ENCODE measurements around the gene UPK3B. TPM values are rescaled to one million over a fixed set of nuclear protein-coding genes. Genes with fewer than 3 reads are reported as not detected.
"Not testable (repeated sequence)": the region's sequence is repeated elsewhere in the genome, so short reads cannot be mapped to it uniquely, and the experiment has no call there.

Gene UPK3B
- total RNA-seq, 1 donor from 2014 or later = 0.49 TPM

DNA sequence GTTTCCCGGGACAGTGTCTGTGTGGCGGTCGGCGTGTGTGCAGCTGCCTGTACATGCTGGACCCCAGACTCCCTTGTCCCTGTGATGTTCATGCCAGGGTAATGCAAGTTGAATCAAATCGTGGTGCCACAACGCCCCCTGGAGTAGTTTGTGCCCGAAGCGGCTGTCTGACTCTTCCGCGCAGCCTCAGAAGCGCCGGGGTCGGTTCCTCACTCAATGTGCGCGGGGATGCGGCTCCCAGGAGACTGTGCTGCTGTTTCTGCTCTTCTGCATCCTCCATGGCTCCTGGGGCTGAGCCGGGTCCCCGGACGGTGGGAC lies 10.5 kb upstream of the UPK3B start:
- H3K9me3 ChIP-seq (replicated peaks); H3K4me1 ChIP-seq; H3K27me3 ChIP-seq (ENCODE audit: low read depth); intact Hi-C loops (cut with micrococcal nuclease); DNase-seq; H3K27ac ChIP-seq (replicated peaks); H3K4me3 ChIP-seq; H3K36me3 ChIP-seq: not testable (repeated sequence)

DNA sequence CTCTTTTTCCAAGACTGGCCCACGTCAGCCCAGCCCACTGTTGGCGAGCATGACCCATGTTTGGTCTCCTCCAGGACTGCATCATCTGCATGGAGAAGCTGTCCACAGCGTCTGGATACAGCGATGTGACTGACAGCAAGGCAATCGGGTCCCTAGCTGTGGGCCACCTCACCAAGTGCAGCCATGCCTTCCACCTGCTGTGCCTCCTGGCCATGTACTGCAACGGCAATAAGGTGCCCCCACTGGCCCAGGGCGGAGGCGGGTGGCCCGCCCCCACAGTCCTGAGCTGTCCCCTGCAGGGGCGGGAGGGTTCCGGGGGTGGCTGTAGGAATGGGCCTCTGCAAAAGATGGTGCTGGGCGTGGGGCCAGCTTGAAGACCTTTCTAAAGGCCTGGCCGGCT lies 8.1 kb upstream of the UPK3B start:
- H3K36me3 ChIP-seq; H3K9me3 ChIP-seq (replicated peaks); intact Hi-C loops (cut with micrococcal nuclease); H3K4me3 ChIP-seq; DNase-seq; H3K27me3 ChIP-seq (ENCODE audit: low read depth); H3K27ac ChIP-seq (replicated peaks); H3K4me1 ChIP-seq: not testable (repeated sequence)

DNA sequence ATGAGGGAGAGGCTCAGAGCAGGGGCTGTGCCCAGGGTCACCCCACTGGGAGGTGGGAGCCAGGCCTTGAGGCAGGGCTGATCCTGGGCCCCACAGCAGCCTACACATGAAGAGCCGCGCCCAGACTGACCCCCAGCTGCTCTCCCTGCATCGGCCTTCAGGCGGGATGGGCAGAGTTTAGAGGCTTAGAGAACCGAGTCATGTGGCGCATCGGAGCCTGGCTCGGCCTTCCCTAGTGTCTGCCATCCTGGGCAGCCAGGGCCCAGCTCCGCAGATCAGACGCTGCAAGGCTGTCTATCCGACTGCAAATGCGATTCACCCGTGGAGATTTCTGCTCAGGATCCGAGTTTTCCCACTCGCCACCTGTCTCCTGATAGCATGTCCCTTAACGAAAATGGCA lies 7.5 kb upstream of the UPK3B start:
- H3K4me1 ChIP-seq; intact Hi-C loops (cut with micrococcal nuclease); H3K27ac ChIP-seq (replicated peaks); H3K27me3 ChIP-seq (ENCODE audit: low read depth); H3K9me3 ChIP-seq (replicated peaks); DNase-seq; H3K4me3 ChIP-seq: not testable (repeated sequence)
- peaks cover 10% of the 10 kb centered on the region for H3K36me3 ChIP-seq

DNA sequence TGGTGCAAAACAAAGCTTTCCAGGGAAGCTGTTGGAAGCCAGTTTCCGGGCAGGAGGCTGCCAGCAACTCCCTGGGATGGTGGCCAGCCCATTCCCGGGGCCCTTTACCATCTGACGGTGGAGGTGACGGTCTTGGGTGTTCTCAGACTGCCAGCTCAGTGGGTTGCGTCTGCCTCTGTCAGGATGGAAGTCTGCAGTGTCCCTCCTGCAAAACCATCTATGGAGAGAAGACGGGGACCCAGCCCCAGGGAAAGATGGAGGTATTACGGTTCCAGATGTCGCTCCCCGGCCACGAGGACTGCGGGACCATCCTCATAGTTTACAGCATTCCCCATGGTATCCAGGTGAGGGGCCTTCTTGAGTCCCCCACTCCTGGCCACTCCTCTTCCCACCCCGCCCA lies 7.1 kb upstream of the UPK3B start:
- DNase-seq; H3K9me3 ChIP-seq (replicated peaks); intact Hi-C loops (cut with micrococcal nuclease); H3K4me1 ChIP-seq; H3K27ac ChIP-seq (replicated peaks); H3K27me3 ChIP-seq (ENCODE audit: low read depth); H3K4me3 ChIP-seq: not testable (repeated sequence)
- peaks cover 10% of the 10 kb centered on the region for H3K36me3 ChIP-seq

DNA sequence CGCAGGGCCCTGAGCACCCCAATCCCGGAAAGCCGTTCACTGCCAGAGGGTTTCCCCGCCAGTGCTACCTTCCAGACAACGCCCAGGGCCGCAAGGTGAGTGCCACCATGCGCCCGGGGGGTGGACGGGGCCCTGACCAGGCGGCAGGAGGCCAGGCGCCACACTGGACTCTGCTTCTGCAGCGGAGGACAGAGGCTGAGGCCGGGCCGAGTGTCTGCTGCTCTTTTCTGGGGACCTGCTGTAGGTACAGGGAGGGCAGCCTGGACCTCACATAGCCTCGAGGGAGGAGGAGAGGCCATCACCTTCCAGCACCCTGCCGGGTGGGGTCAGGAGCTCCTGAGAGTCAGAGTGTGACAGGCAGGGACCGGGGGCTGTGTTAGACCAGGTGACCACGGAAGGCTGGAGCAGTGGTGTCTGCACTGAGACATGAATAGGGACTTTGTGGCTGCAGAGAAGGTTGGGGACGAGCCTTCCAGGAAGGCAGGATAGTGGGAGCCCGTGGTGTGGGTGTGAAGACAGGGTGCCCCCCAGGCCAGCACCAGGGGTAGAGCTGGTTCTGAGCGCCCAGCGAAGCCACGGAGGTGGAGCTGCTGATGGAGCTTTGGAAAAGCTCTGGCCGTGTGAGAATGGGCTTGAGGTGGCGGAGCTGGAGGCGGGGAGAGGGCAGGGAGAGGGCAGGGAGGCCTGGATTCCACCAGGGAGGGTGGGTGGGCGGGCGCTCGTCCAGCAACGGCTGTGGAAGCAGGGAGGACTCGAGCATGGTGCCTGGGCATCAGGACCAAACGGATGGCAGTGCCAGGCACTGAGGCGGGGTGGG lies 5.8 kb upstream of the UPK3B start:
- H3K27ac ChIP-seq (replicated peaks); DNase-seq; H3K4me3 ChIP-seq; intact Hi-C loops (cut with micrococcal nuclease); H3K27me3 ChIP-seq (ENCODE audit: low read depth); H3K9me3 ChIP-seq (replicated peaks); H3K4me1 ChIP-seq: not testable (repeated sequence)
- peaks cover 10% of the 10 kb centered on the region for H3K36me3 ChIP-seq

DNA sequence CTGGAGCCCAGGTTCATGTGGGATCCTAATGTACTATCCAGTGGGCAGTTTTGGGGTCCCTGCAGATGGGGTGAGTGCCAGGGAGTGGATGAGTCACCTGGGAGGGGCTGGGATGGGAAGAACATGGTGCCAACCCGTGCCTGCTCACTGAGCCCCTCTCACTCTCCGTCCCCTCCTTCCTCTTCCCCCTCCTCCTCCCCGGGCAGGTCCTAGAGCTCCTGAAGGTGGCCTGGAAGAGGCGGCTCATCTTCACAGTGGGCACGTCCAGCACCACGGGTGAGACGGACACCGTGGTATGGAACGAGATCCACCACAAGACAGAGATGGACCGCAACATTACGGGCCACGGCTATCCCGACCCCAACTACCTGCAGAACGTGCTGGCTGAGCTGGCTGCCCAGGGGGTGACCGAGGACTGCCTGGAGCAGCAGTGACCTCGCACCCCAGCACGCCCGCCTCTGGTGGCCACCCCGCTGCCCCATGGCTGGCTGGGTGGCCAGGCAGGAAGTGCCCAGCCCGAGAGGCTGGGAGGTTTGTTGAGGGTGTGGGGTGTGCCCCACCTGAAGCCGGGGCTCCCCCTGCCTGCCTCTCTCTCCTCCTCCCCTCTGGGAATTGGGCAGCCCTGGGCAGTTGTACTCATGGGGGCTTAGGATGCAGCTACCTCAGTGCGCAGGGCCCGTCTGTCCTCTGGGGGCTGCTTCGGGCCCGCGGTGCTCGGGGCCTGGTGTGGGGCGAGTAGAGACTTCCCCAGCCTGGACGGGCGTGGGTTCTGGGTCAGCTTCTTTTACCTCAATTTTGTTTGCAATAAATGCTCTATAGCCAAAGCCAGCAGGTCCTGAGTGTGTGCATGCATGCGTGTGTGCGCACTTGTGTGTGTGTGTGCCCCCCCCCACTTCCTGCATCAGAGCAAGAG lies 4.9 kb upstream of the UPK3B start:
- no peak overlapping the region for H3K4me3 ChIP-seq
- peaks cover 4% of the 10 kb centered on the region for H3K4me1 ChIP-seq
- intact Hi-C loops (cut with micrococcal nuclease) = no loop called here

DNA sequence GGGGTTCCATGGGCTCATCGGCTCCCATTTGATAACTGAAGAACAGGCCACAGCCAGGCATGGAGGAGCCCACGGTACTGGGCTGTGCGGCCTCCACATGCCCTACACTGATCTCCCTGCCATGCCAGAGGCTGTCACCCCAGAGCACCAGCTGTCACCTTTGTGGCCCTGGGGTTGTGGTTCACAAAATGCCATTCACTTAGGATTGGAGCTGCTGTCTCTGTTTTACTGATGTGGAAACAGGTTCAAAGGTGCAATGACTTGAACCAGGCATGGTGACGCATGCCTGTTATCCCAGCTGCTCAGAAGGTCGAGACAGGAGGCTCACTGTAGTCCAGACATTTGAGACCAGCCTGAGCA lies 4.3 kb upstream of the UPK3B start:
- Histone ChIP-seq H3K36me3 (peaks cover 10% of the 10 kb centered on the region), H3K9me3 (replicated peaks) (no peaks in the 10 kb centered on the region), H3K27me3 (ENCODE audit: low read depth) (no peaks in the 10 kb centered on the region), H3K27ac (replicated peaks) (no peak overlapping the region), H3K4me1 (peaks cover 6% of the 10 kb centered on the region), H3K4me3 (no peak overlapping the region)
- TF ChIP-seq, protein P1, sequence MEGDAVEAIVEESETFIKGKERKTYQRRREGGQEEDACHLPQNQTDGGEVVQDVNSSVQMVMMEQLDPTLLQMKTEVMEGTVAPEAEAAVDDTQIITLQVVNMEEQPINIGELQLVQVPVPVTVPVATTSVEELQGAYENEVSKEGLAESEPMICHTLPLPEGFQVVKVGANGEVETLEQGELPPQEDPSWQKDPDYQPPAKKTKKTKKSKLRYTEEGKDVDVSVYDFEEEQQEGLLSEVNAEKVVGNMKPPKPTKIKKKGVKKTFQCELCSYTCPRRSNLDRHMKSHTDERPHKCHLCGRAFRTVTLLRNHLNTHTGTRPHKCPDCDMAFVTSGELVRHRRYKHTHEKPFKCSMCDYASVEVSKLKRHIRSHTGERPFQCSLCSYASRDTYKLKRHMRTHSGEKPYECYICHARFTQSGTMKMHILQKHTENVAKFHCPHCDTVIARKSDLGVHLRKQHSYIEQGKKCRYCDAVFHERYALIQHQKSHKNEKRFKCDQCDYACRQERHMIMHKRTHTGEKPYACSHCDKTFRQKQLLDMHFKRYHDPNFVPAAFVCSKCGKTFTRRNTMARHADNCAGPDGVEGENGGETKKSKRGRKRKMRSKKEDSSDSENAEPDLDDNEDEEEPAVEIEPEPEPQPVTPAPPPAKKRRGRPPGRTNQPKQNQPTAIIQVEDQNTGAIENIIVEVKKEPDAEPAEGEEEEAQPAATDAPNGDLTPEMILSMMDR (IDR thresholded peaks at IDR 0.05; ENCODE audit: borderline replicate concordance) = no peak
- intact Hi-C loops (cut with micrococcal nuclease) = no loop called here
- no peak for DNase-seq

More for the DNA sequence above, 4.9 kb upstream of the UPK3B start:
- no peaks in the 10 kb centered on the region for H3K9me3 ChIP-seq (replicated peaks)
- no peak overlapping the region for H3K27ac ChIP-seq (replicated peaks)
- no peaks in the 10 kb centered on the region for H3K27me3 ChIP-seq (ENCODE audit: low read depth)
- TF ChIP-seq, protein P1 (IDR thresholded peaks at IDR 0.05; ENCODE audit: borderline replicate concordance) = no peak
- H3K36me3 ChIP-seq = peaks cover 10% of the 10 kb centered on the region
- no peak for DNase-seq

DNA sequence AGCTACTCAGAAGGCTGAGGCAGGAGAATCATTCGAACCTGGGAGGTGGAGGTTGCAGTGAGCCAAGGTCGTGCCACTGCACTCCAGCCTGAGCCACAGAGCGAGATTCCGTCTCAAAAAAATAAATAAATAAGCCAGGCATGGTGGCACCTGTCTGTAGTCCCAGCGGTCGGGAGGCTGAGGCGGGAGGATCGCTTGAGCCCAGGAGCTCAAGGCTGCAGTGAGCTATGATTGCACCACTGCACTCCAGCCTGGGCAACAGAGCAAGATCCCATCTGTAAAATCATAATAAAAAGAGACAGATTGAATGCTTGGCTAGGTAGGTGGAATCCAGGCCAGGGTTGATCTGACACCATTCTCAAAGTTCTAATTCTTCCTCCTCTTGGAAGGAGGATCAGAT lies 3.7 kb upstream of the UPK3B start:
- H3K27me3 ChIP-seq (ENCODE audit: low read depth); intact Hi-C loops (cut with micrococcal nuclease); H3K27ac ChIP-seq (replicated peaks): not testable (repeated sequence)

More for the DNA sequence above, 3.7 kb upstream of the UPK3B start:
- H3K4me1 ChIP-seq; H3K9me3 ChIP-seq (replicated peaks); H3K4me3 ChIP-seq; DNase-seq: not testable (repeated sequence)
- peaks cover 10% of the 10 kb centered on the region for H3K36me3 ChIP-seq
